Fibroblast of skin of right quadriceps (primary cell): Measurements from ENCODE around the gene PCK1.
"Not testable (repeated sequence)": the region's sequence is repeated elsewhere in the genome, so short reads cannot be mapped to it uniquely, and the experiment has no call there.

Experiments
- DNase-seq: peaks from one replicate; pipeline ENCODE4 v3.0.0-alpha.2; 2013

Gene PCK1

DNA sequence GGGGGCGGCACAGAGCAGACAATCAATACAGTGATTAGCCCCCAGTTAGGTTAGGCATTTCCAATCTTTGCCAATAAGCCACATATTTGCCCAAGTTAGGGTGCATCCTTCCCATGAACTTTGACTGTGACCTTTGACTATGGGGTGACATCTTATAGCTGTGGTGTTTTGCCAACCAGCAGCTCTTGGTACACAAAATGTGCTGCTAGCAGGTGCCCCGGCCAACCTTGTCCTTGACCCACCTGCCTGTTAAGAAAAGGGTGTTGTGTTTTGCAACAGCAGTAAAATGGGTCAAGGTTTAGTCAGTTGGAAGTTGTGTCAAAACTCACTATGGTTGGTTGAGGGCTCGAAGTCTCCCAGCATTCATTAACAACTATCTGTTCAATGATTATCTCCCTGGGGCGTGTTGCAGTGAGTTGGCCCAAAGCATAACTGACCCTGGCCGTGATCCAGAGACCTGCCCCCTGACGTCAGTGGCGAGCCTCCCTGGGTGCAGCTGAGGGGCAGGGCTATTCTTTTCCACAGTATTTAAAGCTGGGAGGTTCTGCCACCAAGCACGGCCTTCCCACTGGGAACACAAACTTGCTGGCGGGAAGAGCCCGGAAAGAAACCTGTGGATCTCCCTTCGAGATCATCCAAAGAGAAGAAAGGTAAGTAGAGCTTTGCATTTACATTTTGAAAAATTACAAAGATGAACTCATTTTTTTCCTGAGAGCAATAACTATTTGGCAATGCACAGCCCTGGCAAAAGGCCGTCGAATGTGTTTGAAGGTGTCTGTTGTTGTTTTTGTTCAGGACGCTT is at the start of gene PCK1:
PCK1 (plus strand) TSS at position 557 of the 802 bp plus-strand sequence. CDS start 302 bp downstream, outside the sequence.
- DNase-seq, result no peak

DNA sequence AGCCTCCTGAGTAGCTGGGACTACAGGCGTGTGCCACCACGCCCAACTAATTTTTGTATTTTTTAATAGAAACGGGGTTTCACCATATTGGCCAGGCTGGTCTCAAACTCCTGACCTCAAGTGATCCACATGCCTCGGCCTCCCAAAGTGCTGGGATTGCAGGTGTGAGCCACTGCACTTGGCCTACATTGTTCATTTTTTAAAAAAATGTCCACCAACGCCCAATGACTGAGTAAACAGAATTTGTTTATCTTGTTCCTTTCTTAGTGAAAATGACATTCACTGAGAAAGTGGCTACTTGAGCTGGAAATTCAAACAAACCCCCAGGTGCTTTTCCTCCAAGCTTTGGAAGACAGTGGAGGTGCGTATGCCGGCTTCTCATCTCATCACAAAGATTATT is 49.2 kb upstream of the PCK1 start:
- DNase-seq, result not testable (repeated sequence)

GRCh38 chr20:57512432-57512831 is 48.5 kb upstream of the PCK1 start:
- no peak for DNase-seq

GRCh38 chr20:57513199-57513598 is 47.7 kb upstream of the PCK1 start:
- no peak for DNase-seq

DNA sequence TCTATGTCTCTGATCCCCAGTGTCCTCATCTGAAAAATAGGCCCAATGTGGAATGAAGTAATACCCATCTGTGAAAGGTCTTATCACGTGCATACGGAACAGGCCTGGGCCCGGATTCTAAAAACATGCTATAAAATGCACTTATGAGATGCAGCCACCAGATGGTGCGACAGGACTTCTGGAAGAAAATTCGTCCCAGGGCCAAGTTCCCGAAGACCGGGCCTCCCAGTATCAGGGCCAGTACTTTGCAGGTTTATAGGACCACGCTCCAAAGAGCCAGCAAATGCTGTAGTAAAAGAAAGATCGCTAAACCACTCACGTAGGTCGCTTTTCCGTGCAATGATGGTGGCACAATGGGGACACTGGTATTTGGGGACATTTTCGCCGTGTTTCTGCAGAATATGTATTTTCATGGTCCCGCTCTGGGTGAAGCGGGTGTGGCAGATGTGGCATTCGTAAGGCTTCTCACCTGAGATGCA is 46.6 kb upstream of the PCK1 start:
- peak; percentile 40 for DNase-seq

- DNase-seq, result no peak
Measured at GRCh38 chr20:57517904-57518303, 43.0 kb upstream of the PCK1 start.

DNA sequence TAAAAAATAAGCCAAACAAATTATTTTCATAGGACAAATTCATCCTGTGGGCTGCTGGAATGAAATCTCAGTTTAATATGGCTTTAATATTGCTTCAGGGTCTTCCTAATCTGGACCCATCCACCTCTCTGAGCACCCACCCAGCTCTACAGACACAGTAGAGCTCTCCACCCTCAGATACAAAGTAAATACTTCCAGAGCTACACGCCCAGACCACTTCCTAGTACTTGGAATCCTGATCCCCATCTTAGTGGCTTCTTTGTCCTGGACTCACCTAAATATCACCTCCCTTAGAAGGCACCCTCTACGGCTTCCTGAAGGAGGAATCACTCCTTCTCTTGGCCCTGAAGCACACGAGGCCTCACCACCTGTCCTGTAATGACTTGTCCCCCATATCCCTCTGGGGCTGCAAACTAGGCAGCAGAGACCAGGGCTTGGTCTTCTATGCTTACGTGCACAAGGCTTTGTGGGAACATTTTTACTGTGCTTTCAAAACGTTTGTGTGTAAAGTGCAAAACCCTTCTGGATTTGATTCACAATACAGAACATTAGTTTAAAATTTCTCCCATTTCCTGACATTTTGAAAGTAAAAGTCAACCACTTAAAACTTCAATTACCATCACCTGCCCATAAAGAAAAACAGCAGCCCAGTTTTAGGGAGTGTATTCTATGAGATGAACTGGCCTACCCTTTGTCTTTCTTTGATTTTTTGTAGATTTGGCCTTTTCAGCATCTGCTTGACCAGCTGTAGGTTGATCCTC is 38.4 kb upstream of the PCK1 start:
- DNase-seq, result no peak

- DNase-seq, result no peak
Measured at GRCh38 chr20:57523782-57524181, 37.1 kb upstream of the PCK1 start.

- DNase-seq, result no peak
Measured at GRCh38 chr20:57524511-57525176, 36.3 kb upstream of the PCK1 start, which contains the start of gene CTCFL. TSS of gene CTCFL (minus strand) at chr20:57525140. CDS start at chr20:57524205, 935 bp downstream.

- DNase-seq, result no peak
Measured at GRCh38 chr20:57525328-57526086, 35.4 kb upstream of the PCK1 start.

DNA sequence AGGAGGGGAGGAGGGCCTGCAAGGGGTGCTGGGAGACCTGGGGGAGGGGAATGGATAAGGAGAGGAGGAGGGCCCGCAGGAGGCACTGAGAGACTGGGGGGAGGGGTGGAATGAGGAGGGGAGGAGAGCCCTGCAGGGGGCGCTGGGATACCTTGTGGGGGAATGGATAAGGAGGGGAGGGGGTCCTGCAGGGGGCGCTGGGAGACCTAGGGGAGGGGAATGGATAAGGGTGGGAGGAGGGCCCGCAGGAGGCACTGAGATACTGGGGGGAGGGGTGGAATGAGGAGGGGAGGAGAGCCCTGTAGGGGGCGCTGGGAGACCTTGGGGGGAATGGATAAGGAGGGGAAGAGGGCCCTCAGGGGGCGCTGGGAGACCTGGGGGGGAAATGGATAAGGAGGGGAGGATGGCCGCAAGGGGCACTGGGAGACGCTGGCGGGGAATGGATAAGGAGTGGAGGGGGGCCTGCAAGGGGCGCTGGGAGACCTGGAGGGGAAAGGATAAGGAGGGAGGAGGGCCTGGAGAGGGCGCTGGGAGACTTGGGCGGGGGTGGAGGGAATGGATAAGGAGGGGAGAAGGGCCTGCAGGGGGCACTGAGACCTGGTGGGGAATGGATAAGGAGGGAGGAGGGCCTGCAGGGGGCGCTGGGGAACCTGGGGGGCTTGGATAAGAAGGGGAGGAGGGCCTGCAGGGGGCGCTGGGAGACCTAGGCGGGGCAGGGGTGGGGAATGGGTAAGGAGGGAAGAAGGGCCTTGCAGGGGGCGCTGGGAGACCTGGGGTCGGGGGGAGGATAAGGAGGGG is 34.6 kb upstream of the PCK1 start:
- no peak for DNase-seq

DNA sequence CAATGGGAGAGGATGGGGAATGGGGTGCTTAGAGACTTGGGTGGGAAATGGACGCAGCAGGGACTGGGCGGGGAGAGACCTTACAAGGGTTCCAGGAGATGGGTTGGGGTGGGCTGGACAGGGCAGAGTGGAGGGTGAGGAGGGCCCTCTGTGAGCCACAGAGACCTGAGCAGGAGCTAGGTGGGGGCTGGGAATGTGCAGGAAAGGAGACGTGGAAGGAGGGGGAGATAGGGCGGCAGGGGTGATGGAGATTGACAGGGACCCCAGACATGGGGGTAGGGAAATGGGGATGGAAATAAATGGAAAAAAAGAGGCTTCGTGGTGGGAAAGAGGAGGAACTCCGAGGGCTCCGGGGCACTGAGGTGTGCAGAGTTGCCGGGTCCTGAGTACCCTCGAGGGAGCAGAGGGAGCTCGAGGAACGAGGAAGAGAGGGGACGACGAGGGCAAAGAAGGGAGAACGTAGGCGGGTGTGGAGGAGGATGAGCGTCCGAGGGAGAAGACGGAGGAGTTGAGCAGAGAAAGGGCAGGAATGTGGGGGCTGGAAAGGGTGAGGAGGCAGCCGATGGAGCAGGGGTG is 33.9 kb upstream of the PCK1 start:
- DNase-seq, result no peak

DNA sequence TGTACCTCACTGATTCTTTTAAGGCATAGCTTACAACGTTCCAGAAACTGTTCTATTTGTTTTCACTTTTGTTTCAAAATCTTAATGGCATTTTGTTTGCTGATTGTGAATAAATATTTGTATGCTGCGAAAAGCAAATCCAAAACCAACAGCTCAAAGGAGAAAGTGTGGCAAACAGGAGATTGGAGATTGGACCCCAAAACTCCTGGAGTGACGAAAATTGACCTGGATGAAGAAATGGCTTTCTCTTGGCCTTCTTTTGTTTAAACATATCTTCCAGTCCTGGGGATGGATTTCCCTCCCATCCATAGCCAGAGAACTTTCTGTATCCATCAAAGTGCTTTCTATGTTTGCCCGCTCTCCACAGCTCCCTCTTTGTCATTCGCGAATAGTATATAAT is 33.2 kb upstream of the PCK1 start:
- DNase-seq, result no peak

GRCh38 chr20:57528148-57528547 is 32.8 kb upstream of the PCK1 start:
- DNase-seq, result no peak

- no peak for DNase-seq
Measured at GRCh38 chr20:57529160-57529585, 31.7 kb upstream of the PCK1 start.

DNA sequence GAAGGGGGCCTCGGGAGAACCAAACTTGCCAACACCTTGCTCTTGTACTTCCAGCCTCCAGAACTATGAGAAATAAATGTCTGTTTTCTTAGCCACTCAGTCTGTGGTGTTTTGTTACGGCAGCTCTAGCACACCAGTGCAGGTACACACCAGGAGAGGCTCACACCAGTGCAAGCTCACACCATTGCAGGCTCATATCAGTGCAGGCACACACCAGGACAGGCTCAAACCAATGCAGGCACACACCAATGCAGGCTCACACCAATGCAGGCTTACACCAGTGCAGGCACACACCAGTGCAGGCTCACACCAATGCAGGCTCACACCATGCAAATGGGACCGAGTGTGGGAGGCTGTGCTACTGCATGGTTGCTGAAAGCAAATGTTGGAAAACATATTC is 31.1 kb upstream of the PCK1 start:
- DNase-seq, result no peak

DNA sequence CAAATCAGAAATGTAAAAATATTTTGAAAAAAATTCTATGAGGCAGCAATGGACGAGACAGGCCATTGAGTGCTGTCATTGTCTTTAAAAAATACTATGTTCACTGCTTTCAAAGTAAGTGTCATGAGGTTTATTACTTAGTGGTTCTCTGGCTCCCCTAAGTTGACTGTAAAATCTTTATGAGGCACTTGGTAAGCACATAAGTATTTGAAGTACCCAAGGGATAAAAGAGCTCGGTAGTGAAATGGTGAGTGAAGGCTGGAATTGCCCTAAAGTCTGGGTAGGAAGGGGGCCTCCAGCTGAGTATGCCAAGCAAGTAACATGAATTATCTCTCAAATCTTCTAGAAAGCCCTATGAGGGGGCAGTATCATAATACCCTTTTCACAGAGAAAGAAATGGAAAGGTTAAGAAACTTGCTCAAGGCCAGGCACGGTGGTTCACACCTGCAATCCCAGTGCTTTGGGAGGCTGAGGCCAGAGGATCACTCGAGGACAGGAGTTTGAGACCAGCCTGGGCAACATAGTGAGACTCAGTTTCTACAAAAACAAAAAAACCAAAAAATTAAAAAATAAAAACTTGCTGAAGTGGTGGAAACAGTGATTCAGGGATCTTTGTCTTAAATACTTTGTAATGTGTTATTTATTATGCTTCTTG is 30.5 kb upstream of the PCK1 start:
- DNase-seq, result no peak

DNA sequence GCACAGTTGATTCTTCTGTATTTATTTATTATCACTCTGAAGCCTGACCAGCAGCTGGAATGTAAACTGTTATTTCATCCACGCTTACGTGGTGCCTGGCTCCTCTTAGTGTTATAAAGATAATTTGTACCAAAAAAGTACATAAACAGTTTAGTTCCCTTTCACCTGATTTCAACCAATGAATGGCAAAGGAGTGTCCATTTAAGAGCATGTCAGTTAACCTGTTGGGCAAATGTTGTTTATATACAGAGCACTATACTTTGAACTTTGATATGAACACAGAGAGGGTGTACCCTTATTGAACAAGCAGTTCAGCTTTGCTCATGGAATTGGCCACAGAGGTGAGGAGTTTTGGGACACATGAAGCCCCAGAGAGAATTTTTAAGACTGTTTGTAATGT is 28.8 kb upstream of the PCK1 start:
- DNase-seq, result no peak

DNA sequence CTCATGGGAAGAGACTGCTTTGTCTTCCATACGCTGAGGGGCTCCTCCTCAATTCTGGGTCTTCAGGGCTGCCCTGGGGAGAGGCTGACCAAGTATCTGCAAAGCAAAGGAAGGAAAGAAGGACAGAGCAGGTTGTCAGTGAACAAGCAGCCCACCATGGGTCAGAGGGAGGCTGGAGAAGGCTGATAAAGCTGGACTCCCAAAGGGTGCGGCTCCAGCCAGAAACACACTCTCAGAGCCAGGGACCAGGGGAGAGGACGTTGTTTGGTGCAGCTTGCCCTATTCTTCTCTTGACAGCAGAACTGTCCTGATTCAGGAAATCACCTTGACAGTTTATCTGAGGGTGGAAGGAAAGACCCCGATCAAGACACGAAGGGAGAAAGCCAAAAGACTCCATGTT is 25.6 kb upstream of the PCK1 start:
- no peak for DNase-seq

- no peak for DNase-seq
Measured at GRCh38 chr20:57536120-57536708, 24.7 kb upstream of the PCK1 start.
